Keratinocyte (primary cell): ENCODE results near the gene CNTNAP2. TPM values are rescaled to one million over a fixed set of nuclear protein-coding genes. Genes with fewer than 3 reads are reported as not detected.

Experiments used
- DNase-seq: peaks from one replicate; pipeline ENCODE4 v3.0.0-alpha.2; 2011; ENCODE audit warnings: low read depth, missing footprints, low spot score
- FAIRE-seq: peaks from 2 replicates; lab custom pipeline; 2011; peaks lifted over from hg19 to GRCh38; lab: Jason Lieb, UNC
- H2AFZ ChIP-seq: 2 replicates; pipeline ENCODE4 v1.6.0; 2012; ENCODE audit warnings: low read length, control low read depth, inconsistent platforms; ENCODE audit not compliant: control insufficient read depth
- H3K27ac ChIP-seq: 2 replicates; pipeline ENCODE4 v1.5.1; 2011; ENCODE audit warnings: low read length; ENCODE audit not compliant: control insufficient read depth, insufficient read depth
- H3K27me3 ChIP-seq: 3 replicates; pipeline ENCODE4 v1.6.0; 2011; ENCODE audit warnings: low read length; ENCODE audit not compliant: control insufficient read depth, insufficient read depth; ENCODE audit errors: extremely low read depth
- H3K36me3 ChIP-seq, 2 experiments: 2 replicates in 1 of 2; 3 replicates in 1 of 2; pipeline ENCODE4 v1.5.1; 2011; ENCODE audit warnings: low read length in 2 of 2, mild to moderate bottlenecking in 1 of 2; ENCODE audit not compliant: control insufficient read depth in 2 of 2, insufficient read depth in 2 of 2; ENCODE audit errors: extremely low read depth in 1 of 2
- H3K4me1 ChIP-seq: 3 replicates; pipeline ENCODE4 v1.5.1; 2011; ENCODE audit warnings: low read length; ENCODE audit not compliant: control insufficient read depth, insufficient read depth; ENCODE audit errors: extremely low read depth
- H3K4me2 ChIP-seq: 3 replicates; pipeline ENCODE4 v1.6.0; 2011; ENCODE audit warnings: low read depth, low read length; ENCODE audit not compliant: control insufficient read depth, insufficient read depth; ENCODE audit errors: extremely low read depth
- H3K4me3 ChIP-seq, 3 experiments: fragments of 200-600 bp in 1 of 3; sonication (generic) in 1 of 3; 2 replicates in 2 of 3; 3 replicates in 1 of 3; pipeline ENCODE4 v1.5.1; 2011 to 2016; ENCODE audit warnings: low read length in 3 of 3, mild to moderate bottlenecking in 3 of 3, control low read depth in 2 of 3, inconsistent platforms in 1 of 3, low read depth in 1 of 3, mixed read lengths in 1 of 3, mixed run types in 1 of 3, moderate library complexity in 1 of 3; ENCODE audit not compliant: control insufficient read depth in 2 of 3, insufficient read depth in 2 of 3; ENCODE audit errors: extremely low read depth in 1 of 3
- H3K79me2 ChIP-seq: 2 replicates; pipeline ENCODE4 v1.6.0; 2012; ENCODE audit warnings: low read length; ENCODE audit not compliant: control insufficient read depth, insufficient read depth
- H3K9ac ChIP-seq: 3 replicates; pipeline ENCODE4 v1.6.0; 2011; ENCODE audit warnings: low read length; ENCODE audit not compliant: control insufficient read depth, insufficient read depth; ENCODE audit errors: extremely low read depth
- H3K9me1 ChIP-seq: 3 replicates; pipeline ENCODE4 v1.6.0; 2011; ENCODE audit warnings: low read length; ENCODE audit not compliant: control insufficient read depth, insufficient read depth; ENCODE audit errors: extremely low read depth
- H3K9me3 ChIP-seq: 2 replicates; pipeline ENCODE4 v1.5.1; 2012; ENCODE audit warnings: low read depth, low read length; ENCODE audit not compliant: control insufficient read depth
- H4K20me1 ChIP-seq: 3 replicates; pipeline ENCODE4 v1.6.0; 2011; ENCODE audit warnings: low read length; ENCODE audit not compliant: control insufficient read depth, insufficient read depth; ENCODE audit errors: extremely low read depth
- EZH2 ChIP-seq: IDR thresholded peaks from one replicate; pipeline ENCODE4 v1.6.1; 2012; ENCODE audit warnings: inconsistent platforms, mild to moderate bottlenecking, low read length, moderate library complexity
- dilution Hi-C: fragments of 300-500 bp; cut with MboI; formaldehyde crosslinking; loops from one replicate; pipeline ENCODE4 v1.7.0; 2020; ENCODE audit warnings: low sequenced_read_pairs; ENCODE audit not compliant: extremely low pct_ligation_motif_present
- polyA plus RNA-seq, 5 experiments: library from polyadenylated mRNA; depleted of rRNA in 3 of 5; stranded (reverse) in 3 of 5; stranded (forward) in 1 of 5; unstranded in 1 of 5; fragments of >200 nt; gene quantifications; 1 replicate in 1 of 5; 2 replicates in 3 of 5; 3 replicates in 1 of 5; pipeline versions ENCODE4 v1.2.1 to v1.2.3, GENCODE V29; 2011 to 2012; ENCODE audit warnings: missing spikeins in 2 of 5, low read depth in 1 of 5, low replicate concordance in 1 of 5
- TF ChIP-seq, protein P1 (sequence below), 3 experiments: IDR thresholded peaks in 1 of 3; conservative IDR thresholded peaks in 1 of 3; optimal IDR thresholded peaks in 1 of 3; 2 replicates in 2 of 3; 3 replicates in 1 of 3; pipeline versions ENCODE3 to v1.5.1; 2011; ENCODE audit warnings: low read length in 3 of 3, mild to moderate bottlenecking in 3 of 3, moderate library complexity in 2 of 3, control low read depth in 1 of 3, inconsistent platforms in 1 of 3; ENCODE audit not compliant: insufficient read depth in 2 of 3; ENCODE audit errors: extremely low read depth in 1 of 3

The CNTNAP2 gene
- polyA plus RNA-seq, 1 donor (not counting 4 experiments of a cell fraction or from before 2014, with no cell fraction given): 1.4 TPM

DNA sequence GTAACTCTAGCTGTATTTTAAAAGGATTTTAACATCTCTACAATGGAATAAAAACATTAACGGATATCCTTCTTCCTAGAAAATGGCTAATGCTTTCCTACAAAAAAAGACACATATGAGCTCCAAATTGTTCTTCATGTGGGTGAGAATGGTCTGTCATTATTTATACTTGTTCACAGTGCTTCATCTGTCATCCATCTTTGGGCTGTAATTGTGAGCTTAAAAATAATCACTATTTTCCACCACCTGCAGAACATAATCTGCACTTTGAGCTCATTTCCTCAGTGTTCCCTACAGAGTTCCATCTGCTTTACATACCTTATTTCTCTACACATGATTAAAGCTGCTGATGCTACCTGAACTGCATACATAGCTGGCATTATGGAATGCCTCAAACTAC, 1494.8 kb downstream of the CNTNAP2 start:
- TF ChIP-seq EZH2: no peak
- TF ChIP-seq, protein P1, sequence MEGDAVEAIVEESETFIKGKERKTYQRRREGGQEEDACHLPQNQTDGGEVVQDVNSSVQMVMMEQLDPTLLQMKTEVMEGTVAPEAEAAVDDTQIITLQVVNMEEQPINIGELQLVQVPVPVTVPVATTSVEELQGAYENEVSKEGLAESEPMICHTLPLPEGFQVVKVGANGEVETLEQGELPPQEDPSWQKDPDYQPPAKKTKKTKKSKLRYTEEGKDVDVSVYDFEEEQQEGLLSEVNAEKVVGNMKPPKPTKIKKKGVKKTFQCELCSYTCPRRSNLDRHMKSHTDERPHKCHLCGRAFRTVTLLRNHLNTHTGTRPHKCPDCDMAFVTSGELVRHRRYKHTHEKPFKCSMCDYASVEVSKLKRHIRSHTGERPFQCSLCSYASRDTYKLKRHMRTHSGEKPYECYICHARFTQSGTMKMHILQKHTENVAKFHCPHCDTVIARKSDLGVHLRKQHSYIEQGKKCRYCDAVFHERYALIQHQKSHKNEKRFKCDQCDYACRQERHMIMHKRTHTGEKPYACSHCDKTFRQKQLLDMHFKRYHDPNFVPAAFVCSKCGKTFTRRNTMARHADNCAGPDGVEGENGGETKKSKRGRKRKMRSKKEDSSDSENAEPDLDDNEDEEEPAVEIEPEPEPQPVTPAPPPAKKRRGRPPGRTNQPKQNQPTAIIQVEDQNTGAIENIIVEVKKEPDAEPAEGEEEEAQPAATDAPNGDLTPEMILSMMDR (optimal IDR thresholded peaks at IDR 0.05 in 1 of 3, IDR thresholded peaks at IDR 0.05 in 1 of 3, conservative IDR thresholded peaks at IDR 0.05 in 1 of 3; ENCODE audit: extremely low read depth in 1 of 3, insufficient read depth in 2 of 3, low read length in 3 of 3): no peak
- dilution Hi-C loops: no loop called here
- H3K27me3 ChIP-seq: no peaks in the 10 kb centered on the region

DNA sequence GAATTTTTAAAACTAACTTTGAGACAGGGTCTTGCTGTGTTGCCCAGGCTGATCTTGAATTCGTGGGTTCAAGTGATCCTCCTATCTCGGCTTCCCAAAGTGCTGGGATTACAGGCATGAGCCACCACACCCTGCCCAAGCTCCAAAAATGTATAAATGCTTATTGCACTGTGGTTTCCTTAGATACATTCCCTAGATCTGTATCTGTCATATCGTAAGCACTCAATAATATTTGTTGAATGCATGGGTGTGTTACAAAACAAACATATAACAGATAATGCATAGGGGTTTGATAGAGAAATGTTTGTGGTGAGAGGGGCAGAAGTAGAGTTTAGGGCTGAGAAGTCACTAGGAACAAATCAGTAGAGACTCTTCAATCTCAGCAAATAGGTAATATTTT, 1518.7 kb downstream of the CNTNAP2 start:
- FAIRE-seq: no peak
- Histone ChIP-seq H3K9me3 (no peaks in the 10 kb centered on the region), H3K4me1 (no peaks in the 10 kb centered on the region), H3K27ac (no peak overlapping the region), H2AFZ (no peak overlapping the region), H3K9me1 (no peaks in the 10 kb centered on the region), H3K4me3 (no peak overlapping the region), H4K20me1 (no peaks in the 10 kb centered on the region), H3K27me3 (no peaks in the 10 kb centered on the region), H3K79me2 (no peaks in the 10 kb centered on the region), H3K36me3 (no peaks in the 10 kb centered on the region), H3K4me2 (no peak overlapping the region), H3K9ac (no peak overlapping the region)
- dilution Hi-C loops: no loop called here
- DNase-seq: no peak
- no peak for TF ChIP-seq EZH2
- TF ChIP-seq, protein P1 (optimal IDR thresholded peaks at IDR 0.05 in 1 of 3, IDR thresholded peaks at IDR 0.05 in 1 of 3, conservative IDR thresholded peaks at IDR 0.05 in 1 of 3; ENCODE audit: extremely low read depth in 1 of 3, insufficient read depth in 2 of 3, low read length in 3 of 3): no peak

More for the DNA sequence above, 1494.8 kb downstream of the CNTNAP2 start:
- no peak for DNase-seq
- Histone ChIP-seq H3K9me1 (no peaks in the 10 kb centered on the region), H3K27ac (no peak overlapping the region), H3K79me2 (no peaks in the 10 kb centered on the region), H3K4me3 (no peak overlapping the region), H3K9me3 (no peaks in the 10 kb centered on the region), H3K4me2 (no peak overlapping the region), H4K20me1 (no peaks in the 10 kb centered on the region), H3K4me1 (no peaks in the 10 kb centered on the region), H2AFZ (no peak overlapping the region), H3K9ac (no peak overlapping the region), H3K36me3 (no peaks in the 10 kb centered on the region)
- no peak for FAIRE-seq
